ENCODE measurements around the gene FCRLB. TPM values are rescaled to one million over a fixed set of nuclear protein-coding genes. Genes with fewer than 3 reads are reported as not detected.

FCRLB gene
- polyA plus RNA-seq, 3 donors, result 0.36 to 0.44 (median 0.39) TPM

DNA sequence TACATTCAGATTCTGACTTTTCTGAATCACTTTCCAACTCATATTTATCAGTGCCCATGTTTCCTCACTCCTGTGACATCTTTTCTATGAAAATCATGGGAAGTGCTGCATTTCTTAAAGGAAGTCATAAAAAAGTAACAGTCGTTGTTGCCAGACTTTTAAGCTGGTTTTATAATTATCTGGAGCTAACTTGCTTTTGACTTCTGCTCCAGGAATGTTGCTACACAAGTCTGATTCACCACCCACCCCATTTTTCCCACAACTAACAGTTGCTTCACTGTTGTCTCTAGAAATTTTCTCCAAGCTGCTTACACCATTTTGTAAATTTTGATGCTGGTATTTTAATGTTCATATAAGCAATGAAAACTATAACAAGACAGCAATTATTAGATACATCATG, 12.2 kb downstream of the FCRLB start:
- DNase-seq, result peak; percentile 41 to 78 (median 77)
- H3K4me2 ChIP-seq (replicated peaks; ENCODE audit: extremely low read depth, low read length, poor library complexity, severe bottlenecking), result no peak overlapping the region
- H2AFZ ChIP-seq (ENCODE audit: insufficient read depth, low read depth, low read length, poor library complexity, severe bottlenecking), result no peak overlapping the region

DNA sequence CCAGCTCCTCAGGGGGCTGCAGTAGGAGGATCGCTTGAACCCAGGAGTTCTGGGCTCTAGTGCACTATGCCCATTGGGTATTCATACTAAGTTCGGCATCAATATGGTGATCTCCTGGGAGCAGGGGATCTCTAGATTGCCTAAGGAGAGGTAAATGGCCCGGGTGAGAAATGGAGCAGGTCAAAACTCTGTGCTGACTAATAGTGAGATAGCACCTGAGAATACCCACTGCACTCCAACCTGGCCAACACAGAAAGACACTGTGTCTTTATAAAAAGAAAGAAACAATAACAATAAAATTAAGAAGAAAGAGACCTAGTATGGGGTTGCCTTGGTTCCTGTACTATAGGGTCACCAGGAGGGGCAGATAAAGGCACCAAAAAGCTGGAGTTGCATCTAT, 14.5 kb downstream of the FCRLB start:
- Mint-ChIP-seq H3K27me3 (ENCODE audit: low read depth in 3 of 3) (peaks cover 35 to 72% (median 66%) of the 10 kb centered on the region in 3 donors), H3K27ac (no peak overlapping the region), H3K4me1 (peaks cover 33% of the 10 kb centered on the region), H3K4me3 (peak overlapping the region in 1 of 2 donors; percentile 54), H3K36me3 (no peaks in the 10 kb centered on the region), H3K9me3 (peaks cover 0 to 3% (median 0%) of the 10 kb centered on the region in 7 donors)
- Histone ChIP-seq H3K4me3 (replicated peaks in 1 of 3; ENCODE audit: low read depth in 2 of 3, low read length in 3 of 3) (no peak overlapping the region), H3K9me3 (replicated peaks in 1 of 2; ENCODE audit: control insufficient read depth in 1 of 2, insufficient read depth in 1 of 2, low read length in 2 of 2) (no peaks in the 10 kb centered on the region), H3K27me3 (ENCODE audit: control insufficient read depth in 2 of 2, insufficient read depth in 2 of 2, low read length in 2 of 2) (peaks cover 59 to 67% of the 10 kb centered on the region in 2 donors), H3K9ac (ENCODE audit: insufficient read depth, low read length, poor library complexity, severe bottlenecking) (no peak overlapping the region), H3K27ac (ENCODE audit: low read depth in 1 of 2, low read length in 2 of 2) (no peak overlapping the region), H4K20me1 (ENCODE audit: insufficient read depth, low read length) (no peaks in the 10 kb centered on the region), H3K79me2 (ENCODE audit: insufficient read depth, low read length) (no peaks in the 10 kb centered on the region), H2AFZ (ENCODE audit: insufficient read depth, low read depth, low read length, poor library complexity, severe bottlenecking) (no peak overlapping the region), H3K36me3 (replicated peaks in 1 of 2; ENCODE audit: control insufficient read depth in 1 of 2, insufficient read depth in 2 of 2, low read length in 2 of 2) (no peaks in the 10 kb centered on the region), H3K4me2 (replicated peaks; ENCODE audit: extremely low read depth, low read length, poor library complexity, severe bottlenecking) (no peak overlapping the region), H3K4me1 (ENCODE audit: control insufficient read depth in 1 of 2, insufficient read depth in 2 of 2, low read length in 2 of 2) (peaks cover 26 to 33% of the 10 kb centered on the region in 2 donors)
- intact Hi-C loops (cut with micrococcal nuclease), result loop anchor here in 1 of 2 donors (2.0 kb wide), 1 partner anchor 13 kb away; no protein-coding TSS in a partner anchor
- TF ChIP-seq, protein P1, sequence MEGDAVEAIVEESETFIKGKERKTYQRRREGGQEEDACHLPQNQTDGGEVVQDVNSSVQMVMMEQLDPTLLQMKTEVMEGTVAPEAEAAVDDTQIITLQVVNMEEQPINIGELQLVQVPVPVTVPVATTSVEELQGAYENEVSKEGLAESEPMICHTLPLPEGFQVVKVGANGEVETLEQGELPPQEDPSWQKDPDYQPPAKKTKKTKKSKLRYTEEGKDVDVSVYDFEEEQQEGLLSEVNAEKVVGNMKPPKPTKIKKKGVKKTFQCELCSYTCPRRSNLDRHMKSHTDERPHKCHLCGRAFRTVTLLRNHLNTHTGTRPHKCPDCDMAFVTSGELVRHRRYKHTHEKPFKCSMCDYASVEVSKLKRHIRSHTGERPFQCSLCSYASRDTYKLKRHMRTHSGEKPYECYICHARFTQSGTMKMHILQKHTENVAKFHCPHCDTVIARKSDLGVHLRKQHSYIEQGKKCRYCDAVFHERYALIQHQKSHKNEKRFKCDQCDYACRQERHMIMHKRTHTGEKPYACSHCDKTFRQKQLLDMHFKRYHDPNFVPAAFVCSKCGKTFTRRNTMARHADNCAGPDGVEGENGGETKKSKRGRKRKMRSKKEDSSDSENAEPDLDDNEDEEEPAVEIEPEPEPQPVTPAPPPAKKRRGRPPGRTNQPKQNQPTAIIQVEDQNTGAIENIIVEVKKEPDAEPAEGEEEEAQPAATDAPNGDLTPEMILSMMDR (IDR thresholded peaks at IDR 0.05), result no peak
- WGBS (ENCODE audit: insufficient coverage), result 100% methylated on average over 1 of the region's 3 CpGs
- no peak for DNase-seq

More for the DNA sequence above, 12.2 kb downstream of the FCRLB start:
- Histone ChIP-seq H3K9ac (ENCODE audit: insufficient read depth, low read length, poor library complexity, severe bottlenecking) (no peak overlapping the region), H3K4me3 (replicated peaks in 1 of 3; ENCODE audit: low read depth in 2 of 3, low read length in 3 of 3) (no peak overlapping the region), H3K27me3 (ENCODE audit: control insufficient read depth in 2 of 2, insufficient read depth in 2 of 2, low read length in 2 of 2) (peaks cover 76 to 91% of the 10 kb centered on the region in 2 donors), H3K79me2 (ENCODE audit: insufficient read depth, low read length) (no peaks in the 10 kb centered on the region), H3K27ac (ENCODE audit: low read depth in 1 of 2, low read length in 2 of 2) (no peak overlapping the region), H4K20me1 (ENCODE audit: insufficient read depth, low read length) (no peaks in the 10 kb centered on the region), H3K9me3 (replicated peaks in 1 of 2; ENCODE audit: control insufficient read depth in 1 of 2, insufficient read depth in 1 of 2, low read length in 2 of 2) (no peaks in the 10 kb centered on the region), H3K4me1 (ENCODE audit: control insufficient read depth in 1 of 2, insufficient read depth in 2 of 2, low read length in 2 of 2) (peaks cover 11 to 28% of the 10 kb centered on the region in 2 donors), H3K36me3 (replicated peaks in 1 of 2; ENCODE audit: control insufficient read depth in 1 of 2, insufficient read depth in 2 of 2, low read length in 2 of 2) (no peaks in the 10 kb centered on the region)
- TF ChIP-seq, protein P1 (IDR thresholded peaks at IDR 0.05), result no peak
- Mint-ChIP-seq H3K36me3 (no peaks in the 10 kb centered on the region), H3K27ac (no peak overlapping the region), H3K9me3 (peaks cover 0 to 13% (median 2%) of the 10 kb centered on the region in 7 donors), H3K4me1 (peaks cover 26% of the 10 kb centered on the region), H3K4me3 (peak overlapping the region in 1 of 2 donors; percentile 54), H3K27me3 (ENCODE audit: low read depth in 3 of 3) (peaks cover 57 to 90% (median 84%) of the 10 kb centered on the region in 3 donors)
- intact Hi-C loops (cut with micrococcal nuclease), result no loop called here
- no CpG with 5 or more reads among the region's 1 CpG for WGBS (ENCODE audit: insufficient coverage)

Data from CD14-positive monocyte (primary cell).